ENCODE data around the gene FAM177B.
"Not testable (repeated sequence)": the region's sequence is repeated elsewhere in the genome, so short reads cannot be mapped to it uniquely, and the experiment has no call there.

The FAM177B gene

GRCh38 chr1:222739465-222739864, 2.5 kb downstream of the FAM177B start:
- no peak for DNase-seq
- Histone ChIP-seq H3K9ac (ENCODE audit: low read length) (no peak overlapping the region), H3K36me3 (replicated peaks; ENCODE audit: insufficient read depth, low read length) (peaks cover 2% of the 10 kb centered on the region; the same call in 1 of the 2 replicates), H3K4me2 (ENCODE audit: low read depth, low read length) (no peak overlapping the region), H3K79me2 (ENCODE audit: low read length) (no peaks in the 10 kb centered on the region), H2AFZ (ENCODE audit: low read length) (no peak overlapping the region), H3K4me1 (ENCODE audit: low read length) (no peaks in the 10 kb centered on the region), H4K20me1 (ENCODE audit: insufficient read depth, low read length) (no peaks in the 10 kb centered on the region), H3K4me3 (ENCODE audit: low read length) (no peak overlapping the region), H3K9me3 (replicated peaks; ENCODE audit: insufficient read depth, low read length) (no peaks in the 10 kb centered on the region), H3K27me3 (replicated peaks; ENCODE audit: insufficient read depth, low read length) (peaks cover 44% of the 10 kb centered on the region), H3F3A (ENCODE audit: insufficient read depth, low read length) (no peaks in the 10 kb centered on the region), H3K9me2 (replicated peaks; ENCODE audit: insufficient read depth, low read length) (no peaks in the 10 kb centered on the region), H3K27ac (ENCODE audit: low read length) (no peak overlapping the region)
- no peak for TF ChIP-seq CTCF (IDR thresholded peaks at IDR 0.05; ENCODE audit: low read length)
- TF ChIP-seq EZH2phosphoT487 (IDR thresholded peaks at IDR 0.05; ENCODE audit: low read length), result no peak
- no peak for TF ChIP-seq EZH2 (optimal IDR thresholded peaks at IDR 0.05; ENCODE audit: low read depth, low read length)

- peaks cover 40% of the 10 kb centered on the region for H3K27me3 ChIP-seq (replicated peaks; ENCODE audit: insufficient read depth, low read length)
- no peak overlapping the region for H3K27ac ChIP-seq (ENCODE audit: low read length)
- no peak overlapping the region for H3K4me2 ChIP-seq (ENCODE audit: low read depth, low read length)
- H3K9ac ChIP-seq (ENCODE audit: low read length), result no peak overlapping the region
- no peaks in the 10 kb centered on the region for H3K79me2 ChIP-seq (ENCODE audit: low read length)
- no peak overlapping the region for H2AFZ ChIP-seq (ENCODE audit: low read length)
- no peak overlapping the region for H3K4me3 ChIP-seq (ENCODE audit: low read length)
- H3K36me3 ChIP-seq (replicated peaks; ENCODE audit: insufficient read depth, low read length), result no peaks in the 10 kb centered on the region
- no peaks in the 10 kb centered on the region for H3K9me2 ChIP-seq (replicated peaks; ENCODE audit: insufficient read depth, low read length)
- no peaks in the 10 kb centered on the region for H3F3A ChIP-seq (ENCODE audit: insufficient read depth, low read length)
- H4K20me1 ChIP-seq (ENCODE audit: insufficient read depth, low read length), result no peaks in the 10 kb centered on the region
- DNase-seq, result no peak
- TF ChIP-seq EZH2phosphoT487 (IDR thresholded peaks at IDR 0.05; ENCODE audit: low read length) (no peak), CTCF (IDR thresholded peaks at IDR 0.05; ENCODE audit: low read length) (no peak), EZH2 (optimal IDR thresholded peaks at IDR 0.05; ENCODE audit: low read depth, low read length) (no peak)
- H3K9me3 ChIP-seq (replicated peaks; ENCODE audit: insufficient read depth, low read length), result no peaks in the 10 kb centered on the region
- H3K4me1 ChIP-seq (ENCODE audit: low read length), result no peaks in the 10 kb centered on the region
Observed at GRCh38 chr1:222739929-222740328, 2.9 kb downstream of the FAM177B start.

- DNase-seq; H3K9me3 ChIP-seq (replicated peaks; ENCODE audit: insufficient read depth, low read length); H3K27ac ChIP-seq (ENCODE audit: low read length); H3K4me3 ChIP-seq (ENCODE audit: low read length); H2AFZ ChIP-seq (ENCODE audit: low read length); H3K36me3 ChIP-seq (replicated peaks; ENCODE audit: insufficient read depth, low read length); H3K4me2 ChIP-seq (ENCODE audit: low read depth, low read length); H3F3A ChIP-seq (ENCODE audit: insufficient read depth, low read length); H4K20me1 ChIP-seq (ENCODE audit: insufficient read depth, low read length); H3K9me2 ChIP-seq (replicated peaks; ENCODE audit: insufficient read depth, low read length); H3K4me1 ChIP-seq (ENCODE audit: low read length); H3K79me2 ChIP-seq (ENCODE audit: low read length); H3K9ac ChIP-seq (ENCODE audit: low read length): not testable (repeated sequence)
- H3K27me3 ChIP-seq (replicated peaks; ENCODE audit: insufficient read depth, low read length), result peaks cover 20% of the 10 kb centered on the region; the same call in 1 of the 2 replicates
Observed at GRCh38 chr1:222741630-222742457, 4.8 kb downstream of the FAM177B start.

GRCh38 chr1:222749927-222750326, 12.9 kb downstream of the FAM177B start:
- no peaks in the 10 kb centered on the region; the same call in 1 of the 2 replicates for H3K27me3 ChIP-seq (replicated peaks; ENCODE audit: insufficient read depth, low read length)
- H3K9me3 ChIP-seq (replicated peaks; ENCODE audit: insufficient read depth, low read length), result no peaks in the 10 kb centered on the region
- no peak overlapping the region for H3K4me3 ChIP-seq (ENCODE audit: low read length)
- no peaks in the 10 kb centered on the region for H3F3A ChIP-seq (ENCODE audit: insufficient read depth, low read length)
- no peak for TF ChIP-seq CTCF (IDR thresholded peaks at IDR 0.05; ENCODE audit: low read length)
- no peak for TF ChIP-seq EZH2phosphoT487 (IDR thresholded peaks at IDR 0.05; ENCODE audit: low read length)
- no peak for TF ChIP-seq EZH2 (optimal IDR thresholded peaks at IDR 0.05; ENCODE audit: low read depth, low read length)
- no peak overlapping the region for H3K4me2 ChIP-seq (ENCODE audit: low read depth, low read length)
- H3K9ac ChIP-seq (ENCODE audit: low read length), result no peak overlapping the region
- H3K36me3 ChIP-seq (replicated peaks; ENCODE audit: insufficient read depth, low read length), result no peaks in the 10 kb centered on the region
- no peak overlapping the region for H3K27ac ChIP-seq (ENCODE audit: low read length)
- 0 out of 2 replicates have a peak, but pooled peaks cover 5% of the 10 kb centered on the region for H3K4me1 ChIP-seq (ENCODE audit: low read length)
- H4K20me1 ChIP-seq (ENCODE audit: insufficient read depth, low read length), result no peaks in the 10 kb centered on the region
- DNase-seq, result no peak
- no peak overlapping the region for H2AFZ ChIP-seq (ENCODE audit: low read length)
- H3K9me2 ChIP-seq (replicated peaks; ENCODE audit: insufficient read depth, low read length), result no peaks in the 10 kb centered on the region
- no peaks in the 10 kb centered on the region for H3K79me2 ChIP-seq (ENCODE audit: low read length)
